Neural cell (in vitro differentiated cells): Measurements from ENCODE around the gene HDHD3.

Source experiments
- EZH2 ChIP-seq: fragments of 200-600, 300-800 bp; shearing (Covaris generic), sonication (generic); IDR thresholded peaks from 2 replicates; pipeline ENCODE4 v1.6.1; 2014; ENCODE audit warnings: antibody characterized with exemption, low read length, borderline replicate concordance, mild to moderate bottlenecking; ENCODE audit not compliant: insufficient read depth, poor library complexity, severe bottlenecking
- MXI1 ChIP-seq: fragments of 450-650 bp; conservative IDR thresholded peaks from 2 replicates; pipeline ENCODE4 v1.6.1; 2014; ENCODE audit warnings: antibody characterized with exemption, mild to moderate bottlenecking; ENCODE audit not compliant: poor library complexity, severe bottlenecking
- RAD21 ChIP-seq: fragments of 450-650 bp; conservative IDR thresholded peaks from 2 replicates; pipeline ENCODE4 v1.6.1; 2014; ENCODE audit warnings: antibody characterized with exemption, mild to moderate bottlenecking, moderate library complexity
- SMC3 ChIP-seq: fragments of 450-650 bp; conservative IDR thresholded peaks from 2 replicates; pipeline ENCODE4 v1.6.1; 2014; ENCODE audit warnings: antibody characterized with exemption, mild to moderate bottlenecking, moderate library complexity; ENCODE audit not compliant: poor library complexity
- TAF1 ChIP-seq: IDR thresholded peaks from 2 replicates; pipeline ENCODE4 v1.6.1; 2012; ENCODE audit warnings: low read depth
- TF ChIP-seq, protein P1 (sequence below): fragments of 450-650 bp; IDR thresholded peaks from 2 replicates; pipeline ENCODE4 v1.5.1; 2014; ENCODE audit warnings: antibody characterized with exemption, mild to moderate bottlenecking, moderate library complexity; ENCODE audit not compliant: poor library complexity, severe bottlenecking

GRCh38 chr9:113409883-113410206, 33.1 kb upstream of the HDHD3 start:
- TF ChIP-seq EZH2 (no peak), SMC3 (peak; percentile 28), TAF1 (no peak), MXI1 (no peak), RAD21 (no peak)
- TF ChIP-seq, protein P1, sequence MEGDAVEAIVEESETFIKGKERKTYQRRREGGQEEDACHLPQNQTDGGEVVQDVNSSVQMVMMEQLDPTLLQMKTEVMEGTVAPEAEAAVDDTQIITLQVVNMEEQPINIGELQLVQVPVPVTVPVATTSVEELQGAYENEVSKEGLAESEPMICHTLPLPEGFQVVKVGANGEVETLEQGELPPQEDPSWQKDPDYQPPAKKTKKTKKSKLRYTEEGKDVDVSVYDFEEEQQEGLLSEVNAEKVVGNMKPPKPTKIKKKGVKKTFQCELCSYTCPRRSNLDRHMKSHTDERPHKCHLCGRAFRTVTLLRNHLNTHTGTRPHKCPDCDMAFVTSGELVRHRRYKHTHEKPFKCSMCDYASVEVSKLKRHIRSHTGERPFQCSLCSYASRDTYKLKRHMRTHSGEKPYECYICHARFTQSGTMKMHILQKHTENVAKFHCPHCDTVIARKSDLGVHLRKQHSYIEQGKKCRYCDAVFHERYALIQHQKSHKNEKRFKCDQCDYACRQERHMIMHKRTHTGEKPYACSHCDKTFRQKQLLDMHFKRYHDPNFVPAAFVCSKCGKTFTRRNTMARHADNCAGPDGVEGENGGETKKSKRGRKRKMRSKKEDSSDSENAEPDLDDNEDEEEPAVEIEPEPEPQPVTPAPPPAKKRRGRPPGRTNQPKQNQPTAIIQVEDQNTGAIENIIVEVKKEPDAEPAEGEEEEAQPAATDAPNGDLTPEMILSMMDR, result no peak
